ENCODE results near the gene SMS. TPM values are rescaled to one million over a fixed set of nuclear protein-coding genes. Genes with fewer than 3 reads are reported as not detected.

SMS gene
- total RNA-seq, 2 donors from 2014 or later, result 40.3 to 41.3 TPM

GRCh38 chrX:21974011-21974385 is 33.5 kb downstream of the SMS start:
- TF ChIP-seq CTCF (IDR thresholded peaks at IDR 0.05), result no peak
- no peaks in the 10 kb centered on the region for H3K4me1 ChIP-seq
- H3K27ac ChIP-seq, result peak overlapping the region in 1 of 2 donors; percentile 70
- no peak for DNase-seq (ENCODE audit: low spot score)
- no peak overlapping the region for H3K4me3 ChIP-seq
- H3K9me3 ChIP-seq, result no peaks in the 10 kb centered on the region
- H3K36me3 ChIP-seq, result peaks cover 6% of the 10 kb centered on the region
- no peaks in the 10 kb centered on the region for H3K27me3 ChIP-seq

DNA sequence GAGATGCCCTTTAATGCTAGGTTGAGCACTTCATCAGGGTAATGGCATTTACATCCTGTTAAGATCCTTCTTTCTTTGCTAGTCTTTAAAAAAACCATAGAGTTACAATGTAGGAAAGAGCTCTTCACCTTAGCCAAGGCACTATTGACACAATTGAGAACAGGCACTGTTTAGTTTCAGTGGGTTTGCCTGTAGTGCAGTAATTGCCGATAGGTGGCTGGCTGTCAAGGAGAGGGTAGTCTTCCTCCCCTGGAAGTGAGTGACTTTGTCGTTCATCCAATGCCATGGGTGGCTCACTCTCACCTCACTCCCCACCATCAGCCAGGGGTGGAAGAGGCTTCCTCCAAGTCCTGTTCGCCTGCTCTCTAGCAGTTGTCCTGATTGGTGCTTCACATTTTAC is 34.7 kb downstream of the SMS start:
- Histone ChIP-seq H3K36me3 (peaks cover 6% of the 10 kb centered on the region), H3K27ac (no peak overlapping the region), H3K4me1 (no peaks in the 10 kb centered on the region), H3K4me3 (no peak overlapping the region), H3K27me3 (no peaks in the 10 kb centered on the region), H3K9me3 (no peaks in the 10 kb centered on the region)
- no peak for DNase-seq (ENCODE audit: low spot score)
- no peak for TF ChIP-seq CTCF (IDR thresholded peaks at IDR 0.05)

GRCh38 chrX:21975812-21976211 is 35.3 kb downstream of the SMS start:
- H3K36me3 ChIP-seq, result peaks cover 6% of the 10 kb centered on the region
- H3K4me1 ChIP-seq, result no peaks in the 10 kb centered on the region
- H3K9me3 ChIP-seq, result no peaks in the 10 kb centered on the region
- no peak overlapping the region for H3K27ac ChIP-seq
- H3K27me3 ChIP-seq, result no peaks in the 10 kb centered on the region
- DNase-seq (ENCODE audit: low spot score), result no peak
- TF ChIP-seq CTCF (IDR thresholded peaks at IDR 0.05), result peak in 1 of 2 donors; percentile 36
- H3K4me3 ChIP-seq, result no peak overlapping the region

DNA sequence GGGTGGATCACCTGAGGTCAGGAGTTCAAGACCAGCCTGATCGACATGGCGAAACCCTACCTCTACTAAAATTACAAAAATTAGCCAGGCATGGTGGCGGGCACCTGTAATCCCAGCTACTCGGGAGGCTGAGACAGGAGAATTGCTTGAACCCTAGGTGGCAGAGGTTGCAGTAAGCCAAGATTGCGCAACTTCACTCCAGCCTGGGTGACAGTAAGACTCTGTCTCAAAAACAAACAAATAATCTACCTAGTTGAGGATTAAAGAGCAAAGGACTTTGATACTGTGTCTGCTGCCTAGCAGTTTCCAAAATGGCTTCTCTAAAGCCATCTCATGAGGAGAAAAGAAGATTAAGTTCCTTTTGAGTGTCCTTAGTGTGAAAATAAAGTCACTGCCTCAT is 37.8 kb downstream of the SMS start:
- peaks cover 6% of the 10 kb centered on the region for H3K36me3 ChIP-seq
- no peaks in the 10 kb centered on the region for H3K27me3 ChIP-seq
- DNase-seq (ENCODE audit: low spot score), result no peak
- no peak for TF ChIP-seq CTCF (IDR thresholded peaks at IDR 0.05)
- H3K4me1 ChIP-seq, result no peaks in the 10 kb centered on the region
- H3K4me3 ChIP-seq, result no peak overlapping the region
- H3K27ac ChIP-seq, result no peak overlapping the region
- H3K9me3 ChIP-seq, result no peaks in the 10 kb centered on the region

GRCh38 chrX:21982311-21982710 is 41.8 kb downstream of the SMS start:
- H3K4me3 ChIP-seq, result no peak overlapping the region
- H3K4me1 ChIP-seq, result no peaks in the 10 kb centered on the region
- no peak for DNase-seq (ENCODE audit: low spot score)
- no peaks in the 10 kb centered on the region for H3K27me3 ChIP-seq
- peaks cover 6% of the 10 kb centered on the region for H3K36me3 ChIP-seq
- H3K9me3 ChIP-seq, result no peaks in the 10 kb centered on the region
- TF ChIP-seq CTCF (IDR thresholded peaks at IDR 0.05), result no peak
- H3K27ac ChIP-seq, result no peak overlapping the region

DNA sequence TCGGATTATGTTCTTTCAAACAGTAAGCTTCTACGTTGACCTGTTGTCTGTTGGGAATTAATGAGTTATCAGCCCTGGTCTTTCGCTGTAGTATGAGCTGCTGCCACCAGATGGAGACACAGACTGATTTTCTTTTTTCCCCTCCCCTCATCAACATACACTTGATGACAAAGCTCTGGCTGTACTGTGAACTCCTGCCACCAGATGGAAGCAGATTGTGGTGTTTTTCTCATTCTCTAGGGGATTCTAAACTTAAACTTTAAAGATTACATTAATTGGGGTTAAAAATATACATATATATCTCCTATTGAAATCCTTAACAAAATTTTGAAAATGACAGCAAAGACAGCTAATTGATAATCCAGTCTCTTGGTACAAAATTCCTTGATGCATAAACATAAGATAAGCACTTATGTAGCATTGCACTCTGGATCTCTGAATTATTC is 44.8 kb downstream of the SMS start:
- Histone ChIP-seq H3K27ac (no peak overlapping the region), H3K4me1 (no peaks in the 10 kb centered on the region), H3K36me3 (peaks cover 4% of the 10 kb centered on the region), H3K9me3 (no peaks in the 10 kb centered on the region), H3K27me3 (no peaks in the 10 kb centered on the region), H3K4me3 (no peak overlapping the region)
- peak; percentile 70 for DNase-seq (ENCODE audit: low spot score)
- peak; percentile 86 to 91 for TF ChIP-seq CTCF (IDR thresholded peaks at IDR 0.05)
